HCT116 (cell line): Measurements from ENCODE around the gene GRHL3. TPM values are rescaled to one million over a fixed set of nuclear protein-coding genes. Genes with fewer than 3 reads are reported as not detected.

Experiments
- ATAC-seq: fragments of 200-7000 bp; cut with Tn5 transposase; 2 replicates; pipeline ENCODE4 v1.9.1; 2020; ENCODE audit warnings: mild to moderate bottlenecking, moderate library complexity
- BruUV-seq: library from RNA; stranded (reverse); fragments of 400-500 nt; replicated peaks from 2 replicates; lab custom pipeline; 2021; lab: Mats Ljungman, UMichigan
- CTCF ChIA-PET: fragments of 300-600 bp; sonication (Branson Sonifier 250); formaldehyde crosslinking; loops from one replicate; lab custom pipeline; 2021; ENCODE audit warnings: antibody characterized with exemption; lab: Charles Lee
- POLR2A ChIA-PET: fragments of 300-600, 350-600 bp; sonication (Branson Sonifier 250); formaldehyde crosslinking; loops from one replicate; lab custom pipeline; 2021; ENCODE audit warnings: antibody characterized with exemption; lab: Charles Lee
- RAD21 ChIA-PET, 2 experiments: fragments of 300-600 bp; sonication (Branson Sonifier 250); formaldehyde crosslinking; loops; one replicate each; lab custom pipeline; 2023; ENCODE audit warnings: low total read pairs in 2 of 2; ENCODE audit not compliant: uncharacterized antibody in 2 of 2, unreplicated experiment in 2 of 2, low non-redundant PET in 1 of 2; lab: Charles Lee
- DNase-seq: peaks from one replicate; pipeline ENCODE4 v3.0.0-alpha.2; 2010; ENCODE audit warnings: low read depth, low spot score
- H2AFZ ChIP-seq: fragments of 200-600 bp; shearing (Covaris generic), sonication (generic); 2 replicates; pipeline ENCODE4 v1.6.1; 2017; ENCODE audit warnings: low read depth, mixed run types, mixed read lengths, antibody characterized with exemption, low read length; ENCODE audit not compliant: poor library complexity, severe bottlenecking
- H3K27ac ChIP-seq: 2 replicates; pipeline ENCODE4 v1.5.1; 2012; ENCODE audit warnings: low read depth, low read length
- H3K27me3 ChIP-seq: fragments of 200-600 bp; sonication (generic); 2 replicates; pipeline ENCODE4 v1.6.1; 2016; ENCODE audit warnings: mixed run types, low read length, mixed read lengths; ENCODE audit not compliant: insufficient read depth
- H3K36me3 ChIP-seq, 2 experiments: fragments of 200-500 bp in 1 of 2; fragments of 200-600 bp in 1 of 2; sonication (Bioruptor generic) in 1 of 2; sonication (generic) in 1 of 2; 2 replicates each; pipeline versions ENCODE4 v1.5.1 to v1.6.1; 2014 to 2016; ENCODE audit warnings: low read length in 2 of 2, inconsistent platforms in 1 of 2, mixed read lengths in 1 of 2, mixed run types in 1 of 2; ENCODE audit not compliant: insufficient read depth in 2 of 2, control insufficient read depth in 1 of 2
- H3K4me1 ChIP-seq, 2 experiments: fragments of 200-600 bp in 1 of 2; sonication (generic) in 1 of 2; 2 replicates each; pipeline versions ENCODE4 v1.5.1 to v1.6.1; 2012 to 2017; ENCODE audit warnings: low read length in 2 of 2, inconsistent platforms in 1 of 2, mild to moderate bottlenecking in 1 of 2, mixed read lengths in 1 of 2, mixed run types in 1 of 2, moderate library complexity in 1 of 2; ENCODE audit not compliant: insufficient read depth in 2 of 2, control insufficient read depth in 1 of 2
- H3K4me2 ChIP-seq: fragments of 200-600 bp; sonication (generic); 2 replicates; pipeline ENCODE4 v1.6.1; 2017; ENCODE audit warnings: mixed run types, low read length, mixed read lengths
- H3K4me3 ChIP-seq, 2 experiments: fragments of 200-600 bp in 1 of 2; sonication (generic) in 1 of 2; replicated peaks in 1 of 2; 2 replicates each; pipeline ENCODE4 v1.5.1; 2011 to 2016; ENCODE audit warnings: low read length in 2 of 2, control low read depth in 1 of 2, low read depth in 1 of 2, mild to moderate bottlenecking in 1 of 2, mixed read lengths in 1 of 2, mixed run types in 1 of 2
- H3K79me2 ChIP-seq: fragments of 200-600 bp; sonication (generic); 2 replicates; pipeline ENCODE4 v1.6.1; 2017; ENCODE audit warnings: mild to moderate bottlenecking, mixed run types, low read length, moderate library complexity, mixed read lengths; ENCODE audit not compliant: insufficient read depth
- H3K9ac ChIP-seq: fragments of 200-600 bp; sonication (generic); 2 replicates; pipeline ENCODE4 v1.6.1; 2016; ENCODE audit warnings: low read length, mixed read lengths
- H3K9me2 ChIP-seq: fragments of 200-600 bp; sonication (generic), shearing (Covaris generic); 2 replicates; pipeline ENCODE4 v1.6.1; 2017; ENCODE audit warnings: mixed run types, mild to moderate bottlenecking, moderate library complexity; ENCODE audit not compliant: insufficient read depth
- H3K9me3 ChIP-seq, 2 experiments: fragments of 200-500 bp in 1 of 2; fragments of 200-600 bp in 1 of 2; sonication (Bioruptor generic) in 1 of 2; sonication (generic) in 1 of 2; 2 replicates each; pipeline ENCODE4 v1.6.1; 2014 to 2017; ENCODE audit warnings: low read length in 2 of 2, mixed read lengths in 2 of 2, inconsistent platforms in 1 of 2, low read depth in 1 of 2, mild to moderate bottlenecking in 1 of 2, mixed run types in 1 of 2, moderate library complexity in 1 of 2; ENCODE audit not compliant: control insufficient read depth in 1 of 2, insufficient read depth in 1 of 2
- H4K20me1 ChIP-seq: fragments of 200-600 bp; sonication (generic), shearing (Covaris generic); 2 replicates; pipeline ENCODE4 v1.6.1; 2017; ENCODE audit warnings: mixed run types, mild to moderate bottlenecking, moderate library complexity; ENCODE audit not compliant: insufficient read depth
- CBX3 ChIP-seq: IDR thresholded peaks from 2 replicates; pipeline ENCODE4 v1.6.1; 2012; ENCODE audit warnings: low read depth
- CTCF ChIP-seq, 3 experiments: fragments of 200-600 bp in 1 of 3; sonication (generic) in 1 of 3; IDR thresholded peaks in 2 of 3; conservative IDR thresholded peaks in 1 of 3; 2 replicates each; pipeline ENCODE4 v1.5.1; 2012 to 2017; ENCODE audit warnings: low read depth in 2 of 3, low read length in 2 of 3, antibody characterized with exemption in 1 of 3, borderline replicate concordance in 1 of 3, control low read depth in 1 of 3, mild to moderate bottlenecking in 1 of 3, mixed read lengths in 1 of 3, mixed run types in 1 of 3, moderate library complexity in 1 of 3; ENCODE audit not compliant: insufficient read depth in 1 of 3
- EGR1 ChIP-seq: IDR thresholded peaks from 2 replicates; pipeline ENCODE4 v1.6.1; 2012; ENCODE audit warnings: low read depth
- MAX ChIP-seq: IDR thresholded peaks from 2 replicates; pipeline ENCODE4 v1.6.1; 2012
- POLR2AphosphoS5 ChIP-seq: IDR thresholded peaks from 2 replicates; pipeline ENCODE4 v1.6.1; 2011; ENCODE audit warnings: mild to moderate bottlenecking, low read depth, low read length, moderate library complexity
- RAD21 ChIP-seq: IDR thresholded peaks from 2 replicates; pipeline ENCODE4 v1.6.1; 2012; ENCODE audit warnings: low read depth, mild to moderate bottlenecking
- REST ChIP-seq: IDR thresholded peaks from 2 replicates; pipeline ENCODE4 v1.6.1; 2012; ENCODE audit warnings: low read depth
- SIN3A ChIP-seq: IDR thresholded peaks from 2 replicates; pipeline ENCODE4 v1.6.1; 2012; ENCODE audit warnings: low read depth
- SP1 ChIP-seq: IDR thresholded peaks from 2 replicates; pipeline ENCODE4 v1.6.1; 2012; ENCODE audit warnings: low read depth
- SRF ChIP-seq: IDR thresholded peaks from 2 replicates; pipeline ENCODE4 v1.6.1; 2012; ENCODE audit warnings: low read depth
- ZBTB33 ChIP-seq: IDR thresholded peaks from 2 replicates; pipeline ENCODE4 v1.6.1; 2011; ENCODE audit warnings: mild to moderate bottlenecking, low read length, moderate library complexity; ENCODE audit not compliant: insufficient replicate concordance; ENCODE audit errors: extremely low read depth
- ZFX ChIP-seq: fragments of 450-650 bp; IDR thresholded peaks from 2 replicates; pipeline ENCODE4 v1.6.1; 2017
- ZNF274 ChIP-seq: fragments of 200-500 bp; sonication (Bioruptor generic); IDR thresholded peaks from 2 replicates; pipeline ENCODE4 v1.6.1; 2014; ENCODE audit warnings: mild to moderate bottlenecking, low read depth, low read length, inconsistent platforms
- intact Hi-C: fragments of 100-400 bp; cut with micrococcal nuclease; formaldehyde crosslinking; loops from 2 replicates; pipeline ENCODE4 v1.10.0; 2022
- total RNA-seq: library from RNA; stranded (reverse); gene quantifications from one replicate; pipeline ENCODE4 v1.2.1, GENCODE V29; 2021; ENCODE audit not compliant: unreplicated experiment

Gene GRHL3
- total RNA-seq, 1 experiment from 2014 or later, result 1.0 TPM

DNA sequence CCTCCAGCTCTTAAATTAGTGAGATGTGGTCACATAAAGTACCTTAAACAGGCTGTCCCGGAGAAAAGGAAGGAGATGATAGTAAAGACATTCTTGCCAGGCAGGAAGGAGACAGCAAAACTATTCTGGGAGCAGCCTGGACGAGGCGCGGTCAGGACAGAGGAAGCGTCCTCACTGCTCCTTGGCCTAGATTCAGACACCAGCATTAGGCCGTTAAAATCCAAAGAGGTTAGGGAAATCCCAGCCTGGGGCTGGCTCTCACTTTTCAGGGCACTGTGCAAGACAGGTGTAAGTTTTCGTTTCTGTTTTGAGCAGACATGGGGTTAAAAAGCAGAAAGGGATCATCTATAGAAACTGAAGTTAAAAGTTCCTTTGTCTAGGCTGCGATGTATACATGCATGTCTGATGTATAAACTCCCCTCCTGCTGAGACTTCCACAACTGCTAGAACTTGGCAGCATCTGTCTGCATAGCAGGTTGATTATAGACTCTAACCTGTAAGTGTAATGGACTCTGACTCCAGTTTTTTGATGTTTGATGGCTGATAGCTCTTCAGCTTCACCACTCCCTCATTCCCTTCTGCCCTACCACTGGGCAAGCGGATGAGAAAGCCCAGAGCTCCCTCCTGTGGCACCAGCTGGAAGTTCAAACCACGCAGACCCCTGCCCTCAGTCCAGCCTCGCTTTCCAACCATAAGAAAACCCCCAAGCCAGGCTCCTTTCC, 72.9 kb downstream of the GRHL3 start:
- Histone ChIP-seq H3K9me3 (no peaks in the 10 kb centered on the region), H2AFZ (no peak overlapping the region), H4K20me1 (no peaks in the 10 kb centered on the region), H3K27ac (no peak overlapping the region), H3K4me2 (peak overlapping the region; percentile 56), H3K4me3 (no peak overlapping the region), H3K79me2 (no peaks in the 10 kb centered on the region), H3K27me3 (no peaks in the 10 kb centered on the region), H3K36me3 (no peaks in the 10 kb centered on the region), H3K4me1 (peaks cover 8 to 35% of the 10 kb centered on the region in 2 experiments), H3K9ac (0 out of 2 replicates have a peak overlapping the region, but pooled peaks have one; percentile 13), H3K9me2 (no peaks in the 10 kb centered on the region)
- ChIA-PET CTCF (interaction anchor here (0.6 to 5.8 kb wide), 46 partner anchors 8 to 443 kb away, joined by 3 to 457 read pairs (median 4); partner anchors contain the start of genes GRHL3, IFNLR1, MYOM3 and NIPAL3), POLR2A (interaction anchor here (2.2 to 2.4 kb wide), 3 partner anchors 190 to 241 kb away, joined by 10 to 19 read pairs (median 12); no protein-coding TSS in a partner anchor), RAD21 (interaction anchor here (0.6 to 3.7 kb wide), 8 partner anchors 70 to 242 kb away, joined by 3 to 68 read pairs (median 20); no protein-coding TSS in a partner anchor)
- DNase-seq (no peak), ATAC-seq (peak; percentile 82)
- no TSS peak for BruUV-seq
- intact Hi-C loops, result loop anchor here (1.0 to 10.0 kb wide), 8 partner anchors 70 to 620 kb away; no protein-coding TSS in a partner anchor
- no peak for TF ChIP-seq ZBTB33
- no peak for TF ChIP-seq ZFX
- no peak for TF ChIP-seq EGR1
- TF ChIP-seq MAX, result no peak
- no peak for TF ChIP-seq CBX3
- TF ChIP-seq RAD21, result peak; percentile 91
- no peak for TF ChIP-seq REST
- TF ChIP-seq SIN3A, result no peak
- TF ChIP-seq POLR2AphosphoS5, result no peak
- TF ChIP-seq CTCF (IDR thresholded peaks at IDR 0.05 in 2 of 3, conservative IDR thresholded peaks at IDR 0.05 in 1 of 3; ENCODE audit: borderline replicate concordance in 1 of 3, insufficient read depth in 1 of 3, low read depth in 2 of 3, low read length in 2 of 3), result peak; percentile 81 to 91 (median 90)
- TF ChIP-seq ZNF274, result no peak
- TF ChIP-seq SRF, result no peak
- TF ChIP-seq SP1, result no peak
